IMR-90 (cell line): ENCODE results near the gene ADSS1. TPM values are rescaled to one million over a fixed set of nuclear protein-coding genes. Genes with fewer than 3 reads are reported as not detected.

Source experiments
- ATAC-seq: fragments of 200-7000 bp; cut with Tn5 transposase; 2 replicates; pipeline ENCODE4 v1.9.1; 2020; ENCODE audit warnings: low read depth, mild to moderate bottlenecking, moderate library complexity
- BruUV-seq: library from RNA; stranded (reverse); fragments of 400-500 nt; replicated peaks from 2 replicates; lab custom pipeline; 2021; lab: Mats Ljungman, UMichigan
- CTCF ChIA-PET: fragments of 300-600 bp; formaldehyde crosslinking; extraction: SDS; loops from one replicate; lab custom pipeline; 2021; ENCODE audit warnings: antibody characterized with exemption; lab: Yijun Ruan, JAX
- POLR2A ChIA-PET: fragments of 300-600 bp; sonication (Branson Sonifier 250); formaldehyde crosslinking; loops from one replicate; lab custom pipeline; 2022; ENCODE audit warnings: antibody characterized with exemption; ENCODE audit not compliant: unreplicated experiment; lab: Charles Lee
- DNase-seq: peaks from one replicate; pipeline ENCODE4 v3.0.0; 2013
- H2AFZ ChIP-seq: replicated peaks from 2 replicates; pipeline ENCODE3; 2013; ENCODE audit warnings: low read length, mild to moderate bottlenecking; ENCODE audit not compliant: poor library complexity
- H2AK5ac ChIP-seq: 2 replicates; pipeline ENCODE4 v1.6.1; 2013; ENCODE audit warnings: low read depth, low read length, inconsistent platforms
- H2AK9ac ChIP-seq: replicated peaks from 2 replicates; pipeline ENCODE3; 2013; ENCODE audit warnings: mild to moderate bottlenecking, low read depth, low read length, moderate library complexity; ENCODE audit not compliant: poor library complexity
- H2BK120ac ChIP-seq: 2 replicates; pipeline ENCODE4 v1.6.1; 2013; ENCODE audit warnings: low read depth, low read length, inconsistent platforms
- H2BK15ac ChIP-seq: 3 replicates; pipeline ENCODE4 v1.6.1; 2013; ENCODE audit warnings: low read depth, low read length, inconsistent platforms
- H2BK20ac ChIP-seq: 2 replicates; pipeline ENCODE4 v1.6.1; 2013; ENCODE audit warnings: low read depth, mild to moderate bottlenecking, inconsistent platforms, low read length, moderate library complexity
- H2BK5ac ChIP-seq: 2 replicates; pipeline ENCODE4 v1.6.1; 2013; ENCODE audit warnings: mild to moderate bottlenecking, low read depth, low read length, inconsistent platforms; ENCODE audit not compliant: poor library complexity, severe bottlenecking
- H3K14ac ChIP-seq: replicated peaks from 2 replicates; pipeline ENCODE4 v1.6.1; 2013; ENCODE audit warnings: low read depth, low read length, inconsistent platforms
- H3K18ac ChIP-seq: 2 replicates; pipeline ENCODE4 v1.6.1; 2013; ENCODE audit warnings: low read depth, low read length, control low read depth
- H3K23ac ChIP-seq: 2 replicates; pipeline ENCODE4 v1.6.1; 2013; ENCODE audit warnings: low read depth, low read length, inconsistent platforms
- H3K27ac ChIP-seq: 2 replicates; pipeline ENCODE4 v1.5.1; 2013; ENCODE audit warnings: mild to moderate bottlenecking, control low read depth, low read length; ENCODE audit not compliant: insufficient read depth
- H3K27me3 ChIP-seq: 2 replicates; pipeline ENCODE4 v1.6.1; 2013; ENCODE audit warnings: low read length; ENCODE audit not compliant: control insufficient read depth, insufficient read depth
- H3K36me3 ChIP-seq: 2 replicates; pipeline ENCODE4 v1.6.1; 2013; ENCODE audit warnings: low read length, mixed read lengths; ENCODE audit not compliant: control insufficient read depth, insufficient read depth
- H3K4ac ChIP-seq: 2 replicates; pipeline ENCODE4 v1.6.1; 2013; ENCODE audit warnings: low read depth, low read length, inconsistent platforms
- H3K4me1 ChIP-seq: 2 replicates; pipeline ENCODE4 v1.6.1; 2013; ENCODE audit warnings: low read length, mixed read lengths; ENCODE audit not compliant: control insufficient read depth, insufficient read depth
- H3K4me2 ChIP-seq: 2 replicates; pipeline ENCODE4 v1.6.1; 2013; ENCODE audit warnings: low read depth, mild to moderate bottlenecking, control low read depth, low read length, moderate library complexity
- H3K4me3 ChIP-seq: 2 replicates; pipeline ENCODE4 v1.5.1; 2013; ENCODE audit warnings: low read depth, mild to moderate bottlenecking, control low read depth, low read length, moderate library complexity; ENCODE audit not compliant: insufficient read depth
- H3K56ac ChIP-seq: 2 replicates; pipeline ENCODE4 v1.6.1; 2013; ENCODE audit warnings: low read length, inconsistent platforms; ENCODE audit not compliant: insufficient read depth; ENCODE audit errors: extremely low read depth
- H3K79me1 ChIP-seq, 2 experiments: 2 replicates each; pipeline ENCODE4 v1.6.1; 2013; ENCODE audit warnings: low read length in 2 of 2, inconsistent platforms in 1 of 2, low read depth in 1 of 2
- H3K9ac ChIP-seq: 2 replicates; pipeline ENCODE4 v1.6.1; 2013; ENCODE audit warnings: low read depth, low read length, control low read depth
- H3K9me1 ChIP-seq: 2 replicates; pipeline ENCODE4 v1.6.1; 2013; ENCODE audit warnings: low read length, inconsistent platforms; ENCODE audit not compliant: insufficient read depth
- H3K9me3 ChIP-seq: 2 replicates; pipeline ENCODE4 v1.6.1; 2013; ENCODE audit warnings: low read length; ENCODE audit not compliant: control insufficient read depth, insufficient read depth
- H4K20me1 ChIP-seq: 2 replicates; pipeline ENCODE4 v1.6.1; 2013; ENCODE audit warnings: low read length, inconsistent platforms; ENCODE audit not compliant: insufficient read depth
- H4K5ac ChIP-seq: 2 replicates; pipeline ENCODE4 v1.6.1; 2013; ENCODE audit warnings: mild to moderate bottlenecking, low read depth, low read length, control low read depth
- H4K8ac ChIP-seq, 2 experiments: 2 replicates each; pipeline ENCODE4 v1.6.1; 2013; ENCODE audit warnings: low read depth in 2 of 2, low read length in 2 of 2, control low read depth in 1 of 2, inconsistent platforms in 1 of 2
- H4K91ac ChIP-seq: 2 replicates; pipeline ENCODE4 v1.6.1; 2013; ENCODE audit warnings: low read depth, low read length, inconsistent platforms; ENCODE audit not compliant: insufficient read depth
- BHLHE40 ChIP-seq: fragments of 150-350 bp; IDR thresholded peaks from 2 replicates; pipeline ENCODE4 v1.6.1; 2016; ENCODE audit warnings: mild to moderate bottlenecking, low read depth, low read length
- CHD1 ChIP-seq: IDR thresholded peaks from 2 replicates; pipeline ENCODE4 v1.6.1; 2012; ENCODE audit warnings: low read depth, low read length, improper control_type of control experiment
- CTCF ChIP-seq: conservative IDR thresholded peaks from 2 replicates; pipeline ENCODE4 v1.5.1; 2012; ENCODE audit warnings: mild to moderate bottlenecking, low read depth, low read length, improper control_type of control experiment
- ELK1 ChIP-seq: fragments of 150-350 bp; IDR thresholded peaks from 2 replicates; pipeline ENCODE4 v1.6.1; 2016; ENCODE audit warnings: low read depth, mild to moderate bottlenecking, low read length, moderate library complexity, borderline replicate concordance
- MAZ ChIP-seq: IDR thresholded peaks from 2 replicates; pipeline ENCODE4 v1.6.1; 2012; ENCODE audit warnings: low read depth, mild to moderate bottlenecking, low read length, improper control_type of control experiment, moderate library complexity, borderline replicate concordance
- NFE2L2 ChIP-seq: fragments of 150-350 bp; IDR thresholded peaks from 2 replicates; pipeline ENCODE4 v1.6.1; 2016; ENCODE audit warnings: low read depth, mild to moderate bottlenecking, low read length
- RAD21 ChIP-seq: IDR thresholded peaks from 2 replicates; pipeline ENCODE4 v1.6.1; 2012; ENCODE audit warnings: low read length, improper control_type of control experiment
- RFX5 ChIP-seq: IDR thresholded peaks from 2 replicates; pipeline ENCODE4 v1.8.0; 2012; ENCODE audit warnings: low read depth, mild to moderate bottlenecking, low read length, moderate library complexity
- SMC3 ChIP-seq: fragments of 150-350 bp; IDR thresholded peaks from 2 replicates; pipeline ENCODE4 v1.6.1; 2016; ENCODE audit warnings: low read depth, mild to moderate bottlenecking, antibody characterized with exemption, low read length, moderate library complexity
- WGBS, 2 experiments: methylation state at CpG; one replicate each; pipeline versions ENCODE4 v1.1.5 to v1.1.7; 2013; ENCODE audit warnings: missing lambda C conversion rate in 2 of 2; ENCODE audit not compliant: insufficient read length in 1 of 2; ENCODE audit errors: extremely low coverage in 2 of 2; 5-methylcytosine and 5-hydroxymethylcytosine counted together
- dilution Hi-C: fragments of 300-500 bp; cut with HindIII; formaldehyde crosslinking; loops from one replicate; pipeline ENCODE4 v1.14.3; 2018; ENCODE audit warnings: low sequenced_read_pairs; ENCODE audit not compliant: unreplicated experiment
- in situ Hi-C: fragments of 300-500 bp; cut with MboI; formaldehyde crosslinking; loops from 3 replicates; pipeline ENCODE4 v1.14.3; 2019; ENCODE audit warnings: low sequenced_read_pairs, inconsistent platforms, mixed read lengths
- intact Hi-C: fragments of 100-400 bp; cut with micrococcal nuclease; formaldehyde crosslinking; loops from 2 replicates; pipeline ENCODE4 v1.10.0; 2022
- polyA plus RNA-seq, 3 experiments: library from polyadenylated mRNA; depleted of rRNA; stranded (reverse); fragments of >200 nt; gene quantifications; 2 replicates each; pipeline ENCODE4 v1.2.3, GENCODE V29; 2012; ENCODE audit warnings: low replicate concordance in 1 of 3
- total RNA-seq: library from RNA; depleted of rRNA; stranded (reverse); fragments of >200 nt; gene quantifications from 2 replicates; pipeline ENCODE4 v1.2.3, GENCODE V29; 2012
- TF ChIP-seq, protein P1 (sequence below): fragments of 150-350 bp; IDR thresholded peaks from 2 replicates; pipeline ENCODE4 v1.6.1; 2017; ENCODE audit warnings: mild to moderate bottlenecking, antibody characterized with exemption, low read length, low read depth

ADSS1 gene
- total and polyA plus RNA-seq, 2 of the 4 experiments (the other 2 are of a cell fraction): 1.8 to 5.2 TPM

DNA sequence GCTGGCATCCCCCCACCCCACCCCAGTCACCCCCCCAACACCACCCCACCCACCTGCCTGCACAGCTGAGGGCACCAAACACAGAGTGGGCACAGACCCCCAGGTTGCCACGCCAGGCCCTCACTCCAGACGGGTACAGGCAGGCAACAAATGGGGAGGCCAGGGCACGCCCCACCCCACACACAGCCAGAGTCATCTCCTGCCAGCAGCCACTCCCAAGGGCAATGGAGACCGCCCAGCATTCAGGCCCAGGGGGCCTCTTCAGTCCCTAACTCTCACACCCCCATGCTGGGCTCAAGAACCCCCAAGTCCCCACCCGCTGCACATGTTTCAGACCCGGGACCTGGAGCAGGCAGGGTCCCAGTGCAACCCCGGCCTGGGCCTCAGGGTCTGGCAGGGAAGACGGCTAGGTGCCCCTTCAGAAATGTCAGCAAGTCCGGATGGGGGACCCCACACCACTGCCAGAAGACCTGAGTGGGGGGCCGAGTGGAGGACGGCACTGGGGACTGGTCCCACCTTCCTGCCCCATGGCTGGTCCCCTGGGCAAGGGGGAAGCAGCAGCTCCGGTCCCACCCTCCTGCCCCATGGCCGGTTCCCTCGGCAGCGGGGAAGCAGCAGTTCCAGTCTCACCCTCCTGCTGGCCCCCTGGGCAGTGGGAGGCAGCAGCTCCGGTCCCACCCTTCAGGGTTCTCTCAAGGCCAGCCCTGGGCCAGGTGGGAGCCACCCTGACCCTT, 59.6 kb downstream of the ADSS1 start:
- no peak overlapping the region for H3K18ac ChIP-seq
- TF ChIP-seq CHD1 (no peak), BHLHE40 (no peak), CTCF (no peak), MAZ (no peak), RFX5 (no peak), RAD21 (no peak), SMC3 (no peak), ELK1 (no peak), NFE2L2 (no peak)
- TF ChIP-seq, protein P1, sequence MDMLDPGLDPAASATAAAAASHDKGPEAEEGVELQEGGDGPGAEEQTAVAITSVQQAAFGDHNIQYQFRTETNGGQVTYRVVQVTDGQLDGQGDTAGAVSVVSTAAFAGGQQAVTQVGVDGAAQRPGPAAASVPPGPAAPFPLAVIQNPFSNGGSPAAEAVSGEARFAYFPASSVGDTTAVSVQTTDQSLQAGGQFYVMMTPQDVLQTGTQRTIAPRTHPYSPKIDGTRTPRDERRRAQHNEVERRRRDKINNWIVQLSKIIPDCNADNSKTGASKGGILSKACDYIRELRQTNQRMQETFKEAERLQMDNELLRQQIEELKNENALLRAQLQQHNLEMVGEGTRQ: no peak
- H4K8ac ChIP-seq: no peak overlapping the region
- no peak overlapping the region for H2BK15ac ChIP-seq
- in situ Hi-C loops: no loop called here
- H3K27me3 ChIP-seq: no peaks in the 10 kb centered on the region
- H3K56ac ChIP-seq: no peak overlapping the region
- H3K9ac ChIP-seq: no peak overlapping the region
- H4K5ac ChIP-seq: no peak overlapping the region
- no peak overlapping the region for H3K4ac ChIP-seq
- no peak overlapping the region for H2AK9ac ChIP-seq
- ChIA-PET POLR2A (no interaction called here), CTCF (no interaction called here)
- H3K36me3 ChIP-seq: peaks cover 30% of the 10 kb centered on the region
- intact Hi-C loops: no loop called here
- no peak overlapping the region for H3K14ac ChIP-seq
- H3K79me1 ChIP-seq: peaks cover 5 to 34% of the 10 kb centered on the region in 2 experiments; a peak in 3 of 4 replicates
- no peak for DNase-seq
- no peak overlapping the region for H3K23ac ChIP-seq
- no peak overlapping the region for H2BK20ac ChIP-seq
- no peak overlapping the region for H3K27ac ChIP-seq
- no peaks in the 10 kb centered on the region for H3K4me1 ChIP-seq
- H2AFZ ChIP-seq: no peak overlapping the region
- no TSS peak for BruUV-seq
- H4K20me1 ChIP-seq: peaks cover 66% of the 10 kb centered on the region
- 100% methylated on average over 4 of the region's 16 CpGs; no CpG with 5 or more reads in 1 of the 2 experiments for WGBS, 2 experiments
- no peaks in the 10 kb centered on the region for H3K9me1 ChIP-seq
- H3K9me3 ChIP-seq: no peaks in the 10 kb centered on the region
- no peak overlapping the region for H2AK5ac ChIP-seq
- H4K91ac ChIP-seq: no peak overlapping the region
- no peak for ATAC-seq
- dilution Hi-C loops: no loop called here
- no peak overlapping the region for H3K4me3 ChIP-seq
- H2BK120ac ChIP-seq: no peak overlapping the region
- no peak overlapping the region for H3K4me2 ChIP-seq
- no peak overlapping the region for H2BK5ac ChIP-seq
